Measurements from ENCODE around the gene TAS2R46.

The TAS2R46 gene

GRCh38 chr12:11070999-11071398, 8.9 kb upstream of the TAS2R46 start:
- H3K27me3 ChIP-seq (ENCODE audit: low read depth, low read length) = no peaks in the 10 kb centered on the region
- H3K79me2 ChIP-seq (ENCODE audit: low read length) = no peaks in the 10 kb centered on the region
- no peaks in the 10 kb centered on the region for H3K36me3 ChIP-seq (replicated peaks; ENCODE audit: low read depth, low read length)
- H3K4me2 ChIP-seq (ENCODE audit: low read length) = no peak overlapping the region
- no peaks in the 10 kb centered on the region for H4K20me1 ChIP-seq (ENCODE audit: insufficient read depth, low read length)
- no peaks in the 10 kb centered on the region for H3K9me3 ChIP-seq (ENCODE audit: insufficient read depth, low read length)
- TF ChIP-seq EZH2phosphoT487 (IDR thresholded peaks at IDR 0.05; ENCODE audit: low read depth) = no peak
- TF ChIP-seq, protein P1, sequence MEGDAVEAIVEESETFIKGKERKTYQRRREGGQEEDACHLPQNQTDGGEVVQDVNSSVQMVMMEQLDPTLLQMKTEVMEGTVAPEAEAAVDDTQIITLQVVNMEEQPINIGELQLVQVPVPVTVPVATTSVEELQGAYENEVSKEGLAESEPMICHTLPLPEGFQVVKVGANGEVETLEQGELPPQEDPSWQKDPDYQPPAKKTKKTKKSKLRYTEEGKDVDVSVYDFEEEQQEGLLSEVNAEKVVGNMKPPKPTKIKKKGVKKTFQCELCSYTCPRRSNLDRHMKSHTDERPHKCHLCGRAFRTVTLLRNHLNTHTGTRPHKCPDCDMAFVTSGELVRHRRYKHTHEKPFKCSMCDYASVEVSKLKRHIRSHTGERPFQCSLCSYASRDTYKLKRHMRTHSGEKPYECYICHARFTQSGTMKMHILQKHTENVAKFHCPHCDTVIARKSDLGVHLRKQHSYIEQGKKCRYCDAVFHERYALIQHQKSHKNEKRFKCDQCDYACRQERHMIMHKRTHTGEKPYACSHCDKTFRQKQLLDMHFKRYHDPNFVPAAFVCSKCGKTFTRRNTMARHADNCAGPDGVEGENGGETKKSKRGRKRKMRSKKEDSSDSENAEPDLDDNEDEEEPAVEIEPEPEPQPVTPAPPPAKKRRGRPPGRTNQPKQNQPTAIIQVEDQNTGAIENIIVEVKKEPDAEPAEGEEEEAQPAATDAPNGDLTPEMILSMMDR (IDR thresholded peaks at IDR 0.05; ENCODE audit: low read depth, low read length) = no peak
- no peaks in the 10 kb centered on the region for H3K4me1 ChIP-seq (ENCODE audit: low read length)
- H2AFZ ChIP-seq (ENCODE audit: low read depth, low read length) = no peak overlapping the region
- no peak overlapping the region for H3K9ac ChIP-seq (ENCODE audit: low read length)
- no peak overlapping the region for H3K27ac ChIP-seq (ENCODE audit: low read length)
- no peak overlapping the region for H3K4me3 ChIP-seq (ENCODE audit: low read length)

- no peaks in the 10 kb centered on the region for H3K4me1 ChIP-seq (ENCODE audit: low read length)
- H2AFZ ChIP-seq (ENCODE audit: low read depth, low read length) = no peak overlapping the region
- H4K20me1 ChIP-seq (ENCODE audit: insufficient read depth, low read length) = no peaks in the 10 kb centered on the region
- no peak for TF ChIP-seq EZH2phosphoT487 (IDR thresholded peaks at IDR 0.05; ENCODE audit: low read depth)
- TF ChIP-seq, protein P1 (IDR thresholded peaks at IDR 0.05; ENCODE audit: low read depth, low read length) = no peak
- H3K4me2 ChIP-seq (ENCODE audit: low read length) = no peak overlapping the region
- H3K9ac ChIP-seq (ENCODE audit: low read length) = no peak overlapping the region
- H3K36me3 ChIP-seq (replicated peaks; ENCODE audit: low read depth, low read length) = no peaks in the 10 kb centered on the region
- no peak overlapping the region for H3K27ac ChIP-seq (ENCODE audit: low read length)
- H3K27me3 ChIP-seq (ENCODE audit: low read depth, low read length) = no peaks in the 10 kb centered on the region
- no peak overlapping the region for H3K4me3 ChIP-seq (ENCODE audit: low read length)
- no peaks in the 10 kb centered on the region for H3K79me2 ChIP-seq (ENCODE audit: low read length)
- H3K9me3 ChIP-seq (ENCODE audit: insufficient read depth, low read length) = no peaks in the 10 kb centered on the region
Measured at GRCh38 chr12:11069854-11070365, 7.8 kb upstream of the TAS2R46 start.

DNA sequence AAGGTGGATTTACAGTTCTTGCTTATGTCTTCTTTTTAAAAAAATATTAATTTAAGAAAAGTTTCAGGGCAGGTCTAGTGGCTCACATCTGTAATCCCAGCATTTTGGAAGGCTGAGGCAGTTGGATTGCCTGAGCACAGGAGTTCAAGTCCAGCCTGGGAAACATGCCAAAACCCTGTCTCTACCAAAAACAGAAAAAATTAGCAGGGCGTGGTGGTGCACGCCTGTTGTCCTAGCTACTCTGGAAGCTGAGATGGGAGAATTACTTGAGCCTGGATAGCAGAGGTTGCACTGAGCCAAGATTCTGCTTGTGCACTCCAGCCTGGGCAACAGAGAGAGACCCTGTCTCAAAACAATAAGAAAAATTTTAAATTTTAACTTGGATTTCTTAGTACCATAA, 5.4 kb upstream of the TAS2R46 start:
- Histone ChIP-seq H3K27ac (ENCODE audit: low read length) (no peak overlapping the region), H3K4me3 (ENCODE audit: low read length) (no peak overlapping the region), H3K36me3 (replicated peaks; ENCODE audit: low read depth, low read length) (no peaks in the 10 kb centered on the region), H2AFZ (ENCODE audit: low read depth, low read length) (no peak overlapping the region), H3K27me3 (ENCODE audit: low read depth, low read length) (no peaks in the 10 kb centered on the region), H4K20me1 (ENCODE audit: insufficient read depth, low read length) (no peaks in the 10 kb centered on the region), H3K4me2 (ENCODE audit: low read length) (no peak overlapping the region), H3K79me2 (ENCODE audit: low read length) (no peaks in the 10 kb centered on the region), H3K9ac (ENCODE audit: low read length) (no peak overlapping the region), H3K9me3 (ENCODE audit: insufficient read depth, low read length) (no peaks in the 10 kb centered on the region), H3K4me1 (ENCODE audit: low read length) (peaks cover 9% of the 10 kb centered on the region)
- TF ChIP-seq, protein P1 (IDR thresholded peaks at IDR 0.05; ENCODE audit: low read depth, low read length) = no peak
- no peak for TF ChIP-seq EZH2phosphoT487 (IDR thresholded peaks at IDR 0.05; ENCODE audit: low read depth)

GRCh38 chr12:11059784-11060183, 2.3 kb downstream of the TAS2R46 start:
- Histone ChIP-seq H3K27me3 (ENCODE audit: low read depth, low read length) (no peaks in the 10 kb centered on the region), H3K9ac (ENCODE audit: low read length) (no peak overlapping the region), H3K27ac (ENCODE audit: low read length) (no peak overlapping the region), H3K4me1 (ENCODE audit: low read length) (peaks cover 9% of the 10 kb centered on the region), H3K9me3 (ENCODE audit: insufficient read depth, low read length) (no peaks in the 10 kb centered on the region), H2AFZ (ENCODE audit: low read depth, low read length) (no peak overlapping the region), H3K79me2 (ENCODE audit: low read length) (0 out of 2 replicates have a peak, but pooled peaks cover 4% of the 10 kb centered on the region), H3K4me2 (ENCODE audit: low read length) (no peak overlapping the region), H3K36me3 (replicated peaks; ENCODE audit: low read depth, low read length) (no peaks in the 10 kb centered on the region), H3K4me3 (ENCODE audit: low read length) (no peak overlapping the region), H4K20me1 (ENCODE audit: insufficient read depth, low read length) (0 out of 2 replicates have a peak, but pooled peaks cover 6% of the 10 kb centered on the region)
- no peak for TF ChIP-seq EZH2phosphoT487 (IDR thresholded peaks at IDR 0.05; ENCODE audit: low read depth)
- TF ChIP-seq, protein P1 (IDR thresholded peaks at IDR 0.05; ENCODE audit: low read depth, low read length) = no peak
